Stimulated activated CD4-positive, alpha-beta T cell treated with anti-CD3 and anti-CD28 coated beads, Interleukin-15, amount 100 ng/mL, for 1 hour (primary cell): ENCODE data around the gene GAB1.
"Not testable (repeated sequence)": the region's sequence is repeated elsewhere in the genome, so short reads cannot be mapped to it uniquely, and the experiment has no call there.

Source experiments
- DNase-seq, 2 donors: peaks; one replicate each; pipeline ENCODE4 v3.0.0-alpha.2; 2020; ENCODE audit warnings: low read depth in 1 of 2, low spot score in 1 of 2

Gene GAB1

GRCh38 chr4:143337600-143338287 lies 1.1 kb downstream of the GAB1 start:
- DNase-seq: no peak

GRCh38 chr4:143338313-143338712 lies 1.6 kb downstream of the GAB1 start:
- no peak for DNase-seq

GRCh38 chr4:143339497-143339896 lies 2.8 kb downstream of the GAB1 start:
- no peak for DNase-seq

GRCh38 chr4:143341186-143341755 lies 4.6 kb downstream of the GAB1 start:
- no peak for DNase-seq

GRCh38 chr4:143343276-143343831 lies 6.7 kb downstream of the GAB1 start:
- DNase-seq: no peak

- DNase-seq: no peak
These were observed 7.4 kb downstream of the GAB1 start for GRCh38 chr4:143344041-143344440.

GRCh38 chr4:143344774-143345173 lies 8.1 kb downstream of the GAB1 start:
- DNase-seq: no peak

GRCh38 chr4:143345356-143345755 lies 8.7 kb downstream of the GAB1 start:
- no peak for DNase-seq

- no peak for DNase-seq
These were observed 9.5 kb downstream of the GAB1 start for GRCh38 chr4:143346206-143346605.

- DNase-seq: no peak
These were observed 10.9 kb downstream of the GAB1 start for GRCh38 chr4:143347484-143348111.

GRCh38 chr4:143348233-143349077 lies 11.8 kb downstream of the GAB1 start:
- DNase-seq: no peak

GRCh38 chr4:143349858-143350527 lies 13.3 kb downstream of the GAB1 start:
- not testable (repeated sequence) for DNase-seq

GRCh38 chr4:143351149-143351691 lies 14.5 kb downstream of the GAB1 start:
- DNase-seq: no peak

- no peak for DNase-seq
These were observed 15.2 kb downstream of the GAB1 start for GRCh38 chr4:143351774-143352451.

- no peak for DNase-seq
These were observed 16.0 kb downstream of the GAB1 start for GRCh38 chr4:143352720-143353119.

GRCh38 chr4:143353797-143354196 lies 17.1 kb downstream of the GAB1 start:
- no peak for DNase-seq

GRCh38 chr4:143354990-143355389 lies 18.3 kb downstream of the GAB1 start:
- no peak for DNase-seq

- no peak for DNase-seq
These were observed 19.0 kb downstream of the GAB1 start for GRCh38 chr4:143355540-143356217.

GRCh38 chr4:143356493-143356892 lies 19.8 kb downstream of the GAB1 start:
- no peak for DNase-seq
